ENCODE measurements around the gene DNAJB11.

Gene DNAJB11

DNA sequence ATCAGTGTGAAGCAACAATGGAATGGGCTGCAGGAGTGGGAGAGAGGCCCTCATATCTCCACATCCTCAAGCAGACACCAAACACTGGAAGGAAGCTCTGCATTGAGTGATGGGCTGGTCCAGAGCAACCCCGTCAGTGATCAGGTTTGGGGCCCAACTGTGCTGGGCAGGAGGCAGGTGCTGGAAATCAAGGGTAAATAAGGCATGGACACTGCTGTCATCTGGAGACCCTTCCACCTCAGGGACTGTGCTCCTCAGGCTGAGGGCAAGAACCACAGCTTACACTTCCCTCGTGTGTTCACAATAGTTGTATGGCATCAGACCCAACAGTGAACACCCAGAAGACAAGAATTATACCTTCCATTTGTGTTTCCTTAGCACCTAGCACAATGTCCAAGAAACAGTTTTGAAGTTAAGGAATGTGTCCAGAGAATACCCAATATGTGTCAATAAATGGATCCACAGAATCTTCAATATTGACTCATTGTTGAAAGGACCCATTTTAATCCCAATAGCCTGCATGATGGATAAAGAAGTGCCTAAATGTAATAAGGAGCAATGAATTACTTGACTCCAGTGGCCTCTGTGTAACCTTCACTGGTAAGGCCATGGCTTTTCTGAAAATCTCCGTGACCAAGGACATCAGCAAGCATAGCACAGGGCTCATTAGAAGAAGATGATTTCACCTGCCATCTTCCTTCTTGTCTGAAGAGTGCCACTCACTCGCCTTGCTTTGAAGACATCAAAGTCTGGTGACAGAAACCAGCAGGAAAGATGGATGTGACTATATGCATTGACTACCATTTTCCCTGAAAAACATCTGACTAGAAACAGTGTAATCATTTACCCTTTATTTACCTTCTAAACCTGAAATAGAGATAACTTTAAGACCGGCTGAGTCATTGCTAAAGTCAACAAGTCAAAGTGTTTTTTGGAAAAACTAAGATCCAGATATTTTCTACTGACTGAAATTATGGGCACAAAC, 35.3 kb downstream of the DNAJB11 start:
- Histone ChIP-seq H3K4me1 (no peaks in the 10 kb centered on the region), H3K27ac (no peak overlapping the region), H3K27me3 (no peaks in the 10 kb centered on the region), H3K9me3 (no peaks in the 10 kb centered on the region), H3K36me3 (no peaks in the 10 kb centered on the region), H3K4me3 (no peak overlapping the region)
- intact Hi-C loops (cut with DNase I; ENCODE audit: low total_unique reads) = loop anchor here (10.0 kb wide), 1 partner anchor 1069 kb away; the partner anchor contains the start of gene SST
- DNase-seq = no peak
- TF ChIP-seq, protein P1, sequence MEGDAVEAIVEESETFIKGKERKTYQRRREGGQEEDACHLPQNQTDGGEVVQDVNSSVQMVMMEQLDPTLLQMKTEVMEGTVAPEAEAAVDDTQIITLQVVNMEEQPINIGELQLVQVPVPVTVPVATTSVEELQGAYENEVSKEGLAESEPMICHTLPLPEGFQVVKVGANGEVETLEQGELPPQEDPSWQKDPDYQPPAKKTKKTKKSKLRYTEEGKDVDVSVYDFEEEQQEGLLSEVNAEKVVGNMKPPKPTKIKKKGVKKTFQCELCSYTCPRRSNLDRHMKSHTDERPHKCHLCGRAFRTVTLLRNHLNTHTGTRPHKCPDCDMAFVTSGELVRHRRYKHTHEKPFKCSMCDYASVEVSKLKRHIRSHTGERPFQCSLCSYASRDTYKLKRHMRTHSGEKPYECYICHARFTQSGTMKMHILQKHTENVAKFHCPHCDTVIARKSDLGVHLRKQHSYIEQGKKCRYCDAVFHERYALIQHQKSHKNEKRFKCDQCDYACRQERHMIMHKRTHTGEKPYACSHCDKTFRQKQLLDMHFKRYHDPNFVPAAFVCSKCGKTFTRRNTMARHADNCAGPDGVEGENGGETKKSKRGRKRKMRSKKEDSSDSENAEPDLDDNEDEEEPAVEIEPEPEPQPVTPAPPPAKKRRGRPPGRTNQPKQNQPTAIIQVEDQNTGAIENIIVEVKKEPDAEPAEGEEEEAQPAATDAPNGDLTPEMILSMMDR (IDR thresholded peaks at IDR 0.05) = no peak

DNA sequence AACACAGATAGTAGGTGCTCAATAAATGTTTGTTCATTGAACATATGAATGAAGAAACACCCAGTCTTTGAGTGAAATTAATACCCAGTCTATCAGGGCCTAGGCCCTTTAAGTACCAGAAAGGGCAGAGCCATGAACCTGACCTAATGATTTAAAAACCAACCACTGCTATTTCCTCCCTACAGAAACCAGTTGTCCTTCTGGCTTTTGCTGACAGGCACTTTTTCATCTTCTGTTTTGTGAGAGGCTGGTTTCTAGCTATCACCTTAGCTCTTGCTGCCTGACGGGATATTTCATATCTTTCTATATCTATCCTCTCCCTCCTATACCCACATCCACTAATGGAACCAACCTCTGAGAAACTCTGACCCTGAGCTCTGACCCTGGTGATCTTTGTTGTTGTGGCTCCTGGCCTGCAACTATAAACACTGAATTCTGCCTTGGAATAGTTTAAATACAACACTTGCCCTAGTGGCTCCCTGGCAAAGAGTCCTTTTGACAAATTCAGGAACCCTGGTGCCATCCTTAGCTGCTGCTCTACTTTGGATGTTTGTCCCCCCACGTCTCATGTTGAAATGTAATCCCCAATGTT, 38.2 kb downstream of the DNAJB11 start:
- Histone ChIP-seq H3K9me3 (no peaks in the 10 kb centered on the region), H3K27ac (no peak overlapping the region), H3K4me3 (no peak overlapping the region), H3K36me3 (no peaks in the 10 kb centered on the region), H3K27me3 (peaks cover 0 to 11% of the 10 kb centered on the region in 2 donors), H3K4me1 (no peaks in the 10 kb centered on the region)
- intact Hi-C loops (cut with DNase I; ENCODE audit: low total_unique reads) = loop anchor here (10.0 kb wide), 1 partner anchor 1066 kb away; the partner anchor contains the start of gene SST
- DNase-seq = no peak
- TF ChIP-seq, protein P1 (IDR thresholded peaks at IDR 0.05) = no peak

- no peak for DNase-seq
- H3K36me3 ChIP-seq = no peaks in the 10 kb centered on the region
- TF ChIP-seq, protein P1 (IDR thresholded peaks at IDR 0.05) = no peak
- no peak overlapping the region for H3K27ac ChIP-seq
- no peaks in the 10 kb centered on the region for H3K9me3 ChIP-seq
- peaks cover 0 to 14% of the 10 kb centered on the region in 2 donors for H3K27me3 ChIP-seq
- H3K4me3 ChIP-seq = no peak overlapping the region
- H3K4me1 ChIP-seq = no peaks in the 10 kb centered on the region
- intact Hi-C loops (cut with DNase I; ENCODE audit: low total_unique reads) = loop anchor here (10.0 kb wide), 1 partner anchor 1065 kb away; the partner anchor contains the start of gene SST
These were observed 38.8 kb downstream of the DNAJB11 start for GRCh38 chr3:186609247-186609868.

GRCh38 chr3:186612065-186612464, 41.5 kb downstream of the DNAJB11 start:
- H3K27me3 ChIP-seq = peaks cover 0 to 18% of the 10 kb centered on the region in 2 donors
- H3K4me3 ChIP-seq = no peak overlapping the region
- DNase-seq = no peak
- peaks cover 0 to 7% (median 5%) of the 10 kb centered on the region in 4 donors for H3K4me1 ChIP-seq
- intact Hi-C loops (cut with DNase I; ENCODE audit: low total_unique reads) = no loop called here
- TF ChIP-seq, protein P1 (IDR thresholded peaks at IDR 0.05) = no peak
- H3K27ac ChIP-seq = no peak overlapping the region
- no peaks in the 10 kb centered on the region for H3K9me3 ChIP-seq
- no peaks in the 10 kb centered on the region for H3K36me3 ChIP-seq

DNA sequence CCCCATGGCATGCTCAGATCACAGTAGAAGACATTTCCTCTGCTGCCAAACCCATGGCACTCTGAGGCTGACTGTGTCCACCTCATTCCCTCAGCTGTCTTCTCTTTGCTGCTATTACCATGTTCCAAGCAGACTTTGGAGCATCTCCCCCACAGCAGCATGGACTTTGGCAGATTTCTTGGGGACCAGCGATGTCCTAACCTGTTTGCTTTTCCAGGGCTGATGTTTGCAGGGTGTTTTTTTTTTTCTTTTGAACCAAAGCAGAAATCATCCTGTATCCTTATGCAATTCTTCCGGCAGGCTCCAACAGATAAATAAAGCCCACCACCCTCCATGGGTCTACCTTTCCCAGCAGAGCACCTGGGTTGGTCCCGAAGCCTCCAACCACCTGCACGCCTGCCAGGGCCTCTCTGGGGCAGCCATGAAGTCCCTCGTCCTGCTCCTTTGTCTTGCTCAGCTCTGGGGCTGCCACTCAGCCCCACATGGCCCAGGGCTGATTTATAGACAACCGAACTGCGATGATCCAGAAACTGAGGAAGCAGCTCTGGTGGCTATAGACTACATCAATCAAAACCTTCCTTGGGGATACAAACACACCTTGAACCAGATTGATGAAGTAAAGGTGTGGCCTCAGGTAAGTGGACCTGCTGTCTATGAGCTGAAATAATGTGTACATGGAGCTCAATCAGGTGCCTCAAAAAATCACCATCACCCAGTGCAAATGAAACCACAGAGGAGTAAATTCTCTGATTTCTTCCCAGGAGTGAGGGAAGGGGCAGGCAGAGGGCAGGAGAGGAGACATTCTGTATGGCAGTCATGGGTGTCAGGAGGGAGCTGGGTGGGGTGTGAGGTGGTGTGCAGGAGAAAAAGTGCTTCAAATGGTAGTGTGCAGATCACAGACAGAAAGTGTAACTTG, 42.5 kb downstream of the DNAJB11 start, which contains the start of gene AHSG:
Gene AHSG (plus strand): TSS at position 340 of the 916 bp plus-strand sequence. CDS start 82 bp downstream, at position 422.
- Histone ChIP-seq H3K9me3 (no peaks in the 10 kb centered on the region), H3K27me3 (peaks cover 0 to 20% of the 10 kb centered on the region in 2 donors), H3K4me1 (peaks cover 0 to 11% (median 10%) of the 10 kb centered on the region in 4 donors), H3K36me3 (no peaks in the 10 kb centered on the region), H3K27ac (no peak within 1 kb of the TSS), H3K4me3 (no peak within 1 kb of the TSS)
- intact Hi-C loops (cut with DNase I; ENCODE audit: low total_unique reads) = no loop called here
- DNase-seq = no peak
- TF ChIP-seq, protein P1 (IDR thresholded peaks at IDR 0.05) = no peak
